SU-DHL-6 (cell line): ENCODE data around the gene GSE1.

Experiments
- CTCF ChIP-seq: fragments of 200-600 bp; sonication (generic); IDR thresholded peaks from one replicate; pipeline ENCODE4 v1.5.1; 2017; ENCODE audit warnings: antibody characterized with exemption, mild to moderate bottlenecking, low read length, moderate library complexity; ENCODE audit not compliant: insufficient read depth, poor library complexity, severe bottlenecking
- EZH2phosphoT487 ChIP-seq: fragments of 200-600 bp; sonication (generic), shearing (Covaris generic); conservative IDR thresholded peaks from 2 replicates; pipeline ENCODE4 v1.6.1; 2018; ENCODE audit warnings: mild to moderate bottlenecking, antibody characterized with exemption, low read length, moderate library complexity, mixed read lengths

DNA sequence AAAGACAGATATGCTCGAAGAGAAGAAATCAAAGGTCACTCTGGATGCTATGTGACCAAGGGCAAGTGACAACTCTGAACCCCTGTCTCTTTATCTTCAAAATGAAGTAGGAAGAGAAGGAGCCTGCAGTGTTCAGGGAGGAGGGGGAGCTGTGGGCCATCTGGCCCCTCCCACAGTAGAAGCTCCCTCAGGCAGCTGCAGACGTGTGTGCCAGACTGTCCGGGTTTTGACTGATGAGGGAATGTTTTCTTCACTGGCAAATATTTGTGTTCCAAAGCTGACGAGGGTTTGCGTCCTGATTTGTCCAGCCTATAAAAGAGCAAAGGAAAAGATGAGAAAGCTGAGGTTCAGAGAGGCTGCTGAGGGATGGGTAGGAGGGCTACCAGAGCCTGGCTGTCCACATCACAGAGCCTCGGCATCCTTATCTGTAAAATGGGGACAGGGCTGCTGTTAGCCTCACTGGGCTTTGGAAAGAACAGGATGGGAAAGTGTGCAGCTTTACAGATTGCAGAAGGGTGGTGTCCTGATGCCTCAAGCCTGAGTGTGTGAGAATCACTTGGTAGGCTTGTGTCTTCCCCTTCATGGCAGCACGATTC, 77.4 kb downstream of the GSE1 start:
- TF ChIP-seq CTCF (no peak), EZH2phosphoT487 (no peak)
